HG02588 (cell line): ENCODE measurements around the gene EXOC2.
A peak's percentile ranks its signal among the peaks of the same experiment; 100 is the strongest.
"Not testable (repeated sequence)": the region's sequence is repeated elsewhere in the genome, so short reads cannot be mapped to it uniquely, and the experiment has no call there.

ENCODE experiments used
- ATAC-seq: cut with Tn5 transposase; IDR thresholded peaks from one replicate; pipeline ENCODE4 v1.9.1; 2021; ENCODE audit warnings: mild to moderate bottlenecking, moderate library complexity; ENCODE audit not compliant: unreplicated experiment

Gene EXOC2

GRCh38 chr6:710601-711571, 17.9 kb upstream of the EXOC2 start:
- peak; percentile 83 for ATAC-seq

- ATAC-seq, result no peak
Measured at GRCh38 chr6:709471-710056, 16.6 kb upstream of the EXOC2 start.

- no peak for ATAC-seq
Measured at GRCh38 chr6:708237-708598, 15.3 kb upstream of the EXOC2 start.

DNA sequence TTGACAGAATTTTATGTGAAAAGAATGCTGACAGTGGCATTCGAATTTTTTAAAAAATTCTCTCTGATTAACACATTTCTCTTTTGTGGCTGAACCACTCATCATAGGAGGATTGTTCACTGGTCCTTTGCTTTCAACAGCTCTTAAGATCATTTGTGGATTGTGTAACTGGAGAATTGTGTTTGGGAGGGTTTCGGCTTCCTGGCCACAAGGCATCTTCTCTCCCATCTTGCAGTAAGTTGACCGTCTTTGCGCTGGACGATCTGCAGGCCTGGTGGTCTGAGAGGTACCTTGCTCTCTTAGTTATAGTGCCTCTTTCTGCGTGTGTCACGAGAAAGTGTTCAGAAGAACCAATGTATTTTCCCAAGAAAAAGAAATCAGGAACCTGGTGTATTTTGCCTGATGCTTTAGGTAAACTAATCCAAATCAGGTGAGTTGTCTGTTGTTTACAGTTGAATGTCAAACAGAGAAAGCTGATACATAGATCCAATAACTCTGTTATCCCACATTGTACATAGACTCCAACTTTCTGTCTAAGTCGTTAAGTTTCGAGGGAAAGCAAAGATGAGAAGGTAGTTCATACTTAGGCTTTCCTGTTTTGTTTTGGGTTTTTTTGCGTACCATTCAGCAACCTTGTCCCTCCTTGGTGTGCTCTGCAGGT, 14.8 kb upstream of the EXOC2 start:
- ATAC-seq, result no peak

GRCh38 chr6:706819-707381, 14.0 kb upstream of the EXOC2 start:
- ATAC-seq, result no peak

DNA sequence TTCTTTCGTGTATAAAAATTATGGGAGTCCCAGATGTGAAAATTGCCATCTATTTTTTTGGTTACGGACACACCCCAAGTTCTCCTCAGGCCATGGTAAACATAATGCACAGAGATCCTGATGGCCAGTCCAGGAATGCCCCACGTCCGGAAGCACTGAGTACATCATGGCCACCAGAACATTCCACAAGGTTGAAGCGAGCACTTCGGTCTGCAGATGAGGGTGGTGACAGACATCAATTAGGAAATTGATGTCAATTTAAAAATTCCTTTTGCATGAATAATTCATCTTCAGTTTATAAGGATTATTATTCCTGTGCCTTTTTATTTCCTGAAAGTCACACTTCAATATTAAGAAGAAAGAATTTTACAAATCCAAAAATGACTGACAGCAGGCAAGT, 13.2 kb upstream of the EXOC2 start:
- no peak for ATAC-seq

GRCh38 chr6:705047-705446, 12.1 kb upstream of the EXOC2 start:
- ATAC-seq, result no peak

DNA sequence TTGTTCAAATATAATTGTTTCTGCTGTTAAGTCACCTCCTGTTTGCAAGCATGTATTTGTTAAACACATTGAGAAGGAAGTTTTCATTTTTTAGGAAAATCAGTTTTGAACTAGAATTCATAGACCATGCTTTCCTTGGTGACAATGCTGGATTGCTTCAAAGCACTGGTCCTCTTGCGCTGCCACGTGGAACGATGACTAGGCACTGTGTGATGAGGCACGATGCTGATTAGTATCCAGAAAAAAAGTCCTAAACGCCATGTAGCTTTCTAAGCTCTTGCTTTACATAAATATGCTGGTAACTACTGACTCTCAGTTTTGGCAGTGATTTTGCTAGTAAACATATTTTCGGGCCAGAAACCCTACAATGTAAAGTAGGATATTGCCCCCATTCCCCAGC, 11.1 kb upstream of the EXOC2 start:
- ATAC-seq, result no peak

DNA sequence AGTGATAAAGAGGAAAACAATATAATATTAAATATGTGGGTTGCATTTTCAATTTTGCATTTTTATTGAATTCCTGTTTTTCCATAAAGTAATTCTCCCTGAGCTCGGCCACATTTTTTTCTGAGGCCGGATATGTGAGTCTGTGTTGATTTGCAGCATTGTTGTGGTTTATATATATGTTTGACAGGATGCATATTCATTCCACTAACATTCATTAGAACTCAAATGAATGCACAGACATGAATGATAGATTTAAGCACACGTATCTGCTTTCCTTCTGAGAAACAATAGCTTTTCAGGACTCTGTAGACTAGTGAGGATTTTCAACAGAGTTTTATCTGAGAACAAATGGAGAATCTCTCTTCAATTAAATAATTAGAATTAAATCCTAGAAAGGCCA, 10.6 kb upstream of the EXOC2 start:
- ATAC-seq, result no peak

GRCh38 chr6:701700-702479, 9.0 kb upstream of the EXOC2 start:
- ATAC-seq, result no peak

GRCh38 chr6:701215-701614, 8.3 kb upstream of the EXOC2 start:
- no peak for ATAC-seq

DNA sequence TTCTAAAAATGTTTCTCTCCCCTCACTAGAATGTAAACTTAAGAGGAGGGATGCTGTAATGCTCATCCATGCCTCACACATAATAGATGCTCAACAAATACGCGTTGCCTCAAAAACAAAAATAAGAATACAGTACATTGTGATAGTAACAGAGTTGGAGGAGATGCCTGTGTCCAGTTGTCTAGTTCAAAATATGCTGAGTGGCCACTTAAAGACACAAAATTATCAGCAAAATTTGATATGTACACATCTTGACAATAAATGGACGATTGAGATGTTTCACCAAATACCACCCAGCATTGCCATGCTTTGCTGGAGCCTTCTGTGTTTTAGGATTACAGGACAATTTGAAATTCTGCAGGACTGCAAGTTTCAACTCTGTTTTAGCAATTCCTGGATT, 7.6 kb upstream of the EXOC2 start:
- no peak for ATAC-seq

GRCh38 chr6:699319-699718, 6.4 kb upstream of the EXOC2 start:
- ATAC-seq, result no peak

GRCh38 chr6:694431-695126, 1.6 kb upstream of the EXOC2 start:
- not testable (repeated sequence) for ATAC-seq

DNA sequence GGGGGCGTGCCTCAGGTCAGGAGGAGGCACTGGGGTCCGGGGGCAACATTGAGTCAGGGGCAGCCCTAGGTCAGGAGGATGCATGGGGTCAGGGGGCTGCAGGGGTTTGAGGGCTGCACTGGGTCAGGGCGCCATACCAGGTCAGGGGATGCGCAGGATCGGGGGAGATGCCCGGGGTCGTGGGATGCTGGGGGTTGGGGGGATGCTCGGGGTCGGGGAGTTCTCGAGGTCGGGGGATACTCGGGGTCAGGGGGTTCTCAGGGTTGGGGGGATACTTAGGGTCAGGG, 727 bp upstream of the EXOC2 start:
- ATAC-seq, result no peak

DNA sequence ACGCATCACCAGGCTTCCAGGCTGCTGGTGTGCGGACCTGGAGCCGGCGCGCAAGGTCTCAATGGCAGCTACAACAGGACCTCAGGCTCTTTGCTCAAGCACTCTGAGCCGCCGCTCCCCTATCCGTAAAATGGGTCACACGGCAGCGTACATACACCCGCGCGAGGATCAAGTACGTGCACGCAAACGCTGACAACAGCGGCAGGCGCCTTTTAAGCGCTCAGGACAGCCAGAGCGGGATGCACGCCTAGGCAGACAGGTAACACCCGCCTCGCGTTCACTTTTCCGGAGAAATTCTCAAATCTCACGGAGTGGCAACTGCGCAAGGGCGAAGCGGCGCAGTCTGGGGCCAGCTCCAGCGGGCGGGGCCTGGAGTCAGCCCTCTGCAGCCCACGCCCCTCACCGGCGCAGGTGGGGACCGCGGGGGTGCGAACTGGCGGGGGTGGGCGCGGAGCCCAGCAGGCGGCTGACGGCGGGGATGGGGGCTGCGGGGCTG, 535 bp downstream of the EXOC2 start:
- peak; percentile 70 for ATAC-seq

DNA sequence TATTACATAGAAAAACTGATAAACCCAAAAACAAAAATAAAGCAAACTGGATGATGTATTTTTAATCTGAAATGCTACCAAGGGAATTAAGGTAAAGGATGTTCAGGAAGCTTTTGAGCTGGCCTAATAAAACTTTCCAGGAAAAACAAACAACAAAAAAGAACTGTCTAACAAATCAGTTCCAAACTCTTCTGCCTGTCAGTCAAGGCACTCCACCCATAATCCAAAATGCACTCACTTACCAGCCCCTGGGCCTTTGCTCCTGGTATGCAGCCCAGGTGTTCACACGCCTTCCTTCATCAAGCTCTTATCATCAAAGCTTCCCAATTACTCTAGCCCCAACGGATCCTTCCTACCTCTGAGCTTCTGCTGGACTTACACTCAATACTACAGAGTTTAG, 3.7 kb downstream of the EXOC2 start:
- no peak for ATAC-seq

DNA sequence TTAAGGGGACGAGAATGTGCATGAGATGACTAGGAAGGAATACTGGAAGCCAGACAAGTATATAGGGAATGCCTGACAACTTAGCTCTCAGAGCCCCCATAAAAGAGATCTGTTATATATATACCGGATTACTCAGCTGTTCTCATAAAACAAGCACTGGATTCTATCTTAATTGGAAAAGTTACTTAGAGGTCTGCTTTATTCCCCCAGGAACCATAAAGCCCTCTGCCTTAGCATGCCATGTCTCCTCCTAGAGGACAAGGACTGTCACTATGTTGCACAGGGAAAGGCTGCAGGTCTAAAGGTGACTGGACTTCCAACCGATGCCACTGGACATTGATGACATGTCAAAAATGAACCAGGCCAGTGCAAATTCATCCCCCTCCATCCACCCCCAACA, 6.4 kb downstream of the EXOC2 start:
- no peak for ATAC-seq

- ATAC-seq, result peak; percentile 77
Measured at GRCh38 chr6:684831-685636, 7.9 kb downstream of the EXOC2 start.
